Muscle layer of duodenum (tissue), 2 donors: ENCODE data around the gene UMAD1.

Source experiments
- H3K27ac ChIP-seq: one replicate; pipeline ENCODE4 v1.7.0; 2013; ENCODE audit warnings: mild to moderate bottlenecking, low read length
- H3K27me3 ChIP-seq: one replicate; pipeline ENCODE4 v1.7.0; 2013; ENCODE audit warnings: low read depth, mild to moderate bottlenecking, control low read depth, low read length
- H3K36me3 ChIP-seq, 2 donors: one replicate each; pipeline ENCODE4 v1.7.0; 2013; ENCODE audit warnings: low read length in 2 of 2, control low read depth in 1 of 2, mild to moderate bottlenecking in 1 of 2; ENCODE audit not compliant: insufficient read depth in 2 of 2, control insufficient read depth in 1 of 2
- H3K4me1 ChIP-seq, 2 donors: one replicate each; pipeline ENCODE4 v1.7.0; 2013; ENCODE audit warnings: low read length in 2 of 2, mild to moderate bottlenecking in 2 of 2, control low read depth in 1 of 2, moderate library complexity in 1 of 2; ENCODE audit not compliant: insufficient read depth in 2 of 2, control insufficient read depth in 1 of 2
- H3K4me3 ChIP-seq, 2 donors: one replicate each; pipeline ENCODE4 v1.7.0; 2013; ENCODE audit warnings: low read length in 2 of 2, low read depth in 1 of 2, mild to moderate bottlenecking in 1 of 2
- H3K9me3 ChIP-seq, 2 donors: one replicate each; pipeline ENCODE4 v1.7.0; 2013; ENCODE audit warnings: low read length in 2 of 2, control low read depth in 1 of 2, mild to moderate bottlenecking in 1 of 2; ENCODE audit not compliant: control insufficient read depth in 1 of 2
- donor health status: healthy.

Gene UMAD1

DNA sequence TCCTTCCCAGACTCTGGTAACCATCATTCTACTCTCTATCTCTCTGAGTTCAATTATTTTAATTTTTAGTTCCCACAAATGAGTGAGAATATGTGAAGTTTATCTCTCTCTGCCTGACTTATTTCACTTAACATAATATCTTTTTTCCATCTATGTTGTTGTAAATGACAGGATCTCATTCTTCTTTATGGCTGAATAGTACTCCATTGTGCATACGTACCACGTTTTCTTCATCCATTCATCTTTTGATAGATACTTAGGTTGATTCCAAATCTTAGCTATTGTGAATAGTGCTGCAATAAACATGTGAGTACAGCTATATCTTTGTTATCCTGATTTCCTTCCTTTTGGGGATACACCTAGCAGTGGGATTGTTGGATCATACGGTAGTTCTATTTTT is 54.0 kb downstream of the UMAD1 start:
- Histone ChIP-seq H3K4me3 (no peak overlapping the region), H3K9me3 (no peaks in the 10 kb centered on the region), H3K36me3 (no peaks in the 10 kb centered on the region), H3K4me1 (peaks cover 0 to 22% of the 10 kb centered on the region in 2 donors), H3K27me3 (no peaks in the 10 kb centered on the region), H3K27ac (peak overlapping the region; percentile 22)

DNA sequence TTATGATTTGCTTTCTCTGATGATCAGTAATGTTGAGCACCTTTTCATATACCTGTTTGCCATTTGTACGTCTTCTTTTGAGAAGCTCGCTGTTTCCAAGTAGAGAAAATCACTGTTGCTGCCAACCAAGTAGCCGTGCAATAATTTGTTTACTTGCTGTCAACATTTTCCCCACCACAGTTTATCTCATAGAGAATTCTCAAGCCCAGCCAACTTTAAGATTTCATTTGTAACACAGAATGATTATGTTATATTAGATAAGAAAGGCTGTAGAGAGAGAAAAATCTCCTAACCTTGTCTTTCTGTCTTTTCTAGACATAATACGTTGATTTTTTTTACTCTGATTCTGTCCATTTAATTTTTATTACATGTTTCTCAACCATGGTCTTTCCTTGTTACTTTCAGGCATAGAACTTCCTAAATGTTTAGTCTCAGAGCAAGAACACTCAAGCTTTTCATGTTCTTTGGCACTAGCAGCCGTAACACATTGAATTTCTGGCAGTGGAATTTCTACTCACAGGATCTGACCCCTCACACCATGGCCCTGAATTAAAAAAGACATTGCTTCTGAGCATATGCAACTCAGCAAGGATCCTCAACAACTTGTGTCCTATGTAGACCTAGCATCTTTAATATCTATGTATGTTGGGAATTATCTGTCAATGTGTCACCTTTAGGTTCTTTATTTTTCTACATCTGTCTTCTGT is 54.7 kb downstream of the UMAD1 start:
- peak overlapping the region; percentile 22 for H3K27ac ChIP-seq
- H3K9me3 ChIP-seq: no peaks in the 10 kb centered on the region
- no peaks in the 10 kb centered on the region for H3K36me3 ChIP-seq
- H3K4me3 ChIP-seq: no peak overlapping the region
- no peaks in the 10 kb centered on the region for H3K27me3 ChIP-seq
- peaks cover 0 to 27% of the 10 kb centered on the region in 2 donors for H3K4me1 ChIP-seq

DNA sequence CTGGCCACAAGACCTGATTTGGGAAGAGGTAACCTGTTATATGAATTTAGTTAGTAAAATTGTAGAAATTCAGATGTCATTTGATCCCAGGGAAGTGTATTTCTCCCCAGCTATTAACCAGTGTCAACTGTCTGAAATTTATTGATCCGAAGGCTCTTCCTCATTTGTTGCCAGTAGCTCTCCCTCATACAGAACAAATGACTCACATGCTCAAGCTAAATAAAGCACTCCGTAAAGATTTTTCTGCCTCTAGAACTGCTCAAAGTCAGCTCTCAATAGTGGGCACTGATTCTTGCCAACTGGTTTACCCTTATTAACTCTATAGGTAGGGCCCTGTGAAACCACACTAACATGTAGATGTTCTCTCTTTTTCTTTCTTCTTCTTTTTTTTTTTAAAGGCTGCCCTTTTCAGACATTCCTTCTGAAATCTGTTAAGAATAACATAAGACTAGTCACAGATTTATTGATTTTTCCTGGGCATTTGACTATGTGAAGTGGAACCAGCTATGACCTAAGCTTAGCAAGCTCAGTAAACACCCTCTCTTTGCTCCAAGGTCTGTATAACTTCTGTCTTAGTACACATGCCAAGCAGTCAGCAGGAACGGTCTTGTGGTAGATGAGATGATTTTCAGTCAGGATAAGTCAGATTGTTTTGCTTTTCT is 56.0 kb downstream of the UMAD1 start:
- Histone ChIP-seq H3K27ac (peak overlapping the region; percentile 64), H3K9me3 (no peaks in the 10 kb centered on the region), H3K36me3 (no peaks in the 10 kb centered on the region), H3K27me3 (no peaks in the 10 kb centered on the region), H3K4me1 (peaks cover 0 to 27% of the 10 kb centered on the region in 2 donors), H3K4me3 (no peak overlapping the region)

DNA sequence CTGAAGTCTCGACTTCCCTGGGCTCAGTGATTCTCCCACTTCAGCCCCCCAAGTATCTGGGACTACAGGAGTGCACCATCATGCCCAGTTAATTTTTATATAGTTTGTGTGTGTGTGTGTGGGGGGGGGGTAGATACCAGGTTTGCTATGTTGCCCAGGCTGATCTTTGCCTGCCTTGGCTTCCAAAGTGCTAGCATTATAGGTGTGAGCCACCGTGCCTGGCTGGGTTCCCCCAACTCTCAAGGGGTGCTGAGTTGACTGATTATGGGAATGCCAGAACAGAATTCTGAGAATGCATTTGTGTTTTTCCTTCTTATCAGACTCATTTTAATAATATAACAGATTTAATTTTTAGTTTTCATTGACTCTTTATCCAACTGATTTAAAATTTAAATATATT is 58.4 kb downstream of the UMAD1 start:
- H3K27me3 ChIP-seq: no peaks in the 10 kb centered on the region
- no peaks in the 10 kb centered on the region for H3K9me3 ChIP-seq
- H3K4me1 ChIP-seq: peaks cover 0 to 27% of the 10 kb centered on the region in 2 donors
- H3K36me3 ChIP-seq: no peaks in the 10 kb centered on the region
- H3K4me3 ChIP-seq: no peak overlapping the region
- no peak overlapping the region for H3K27ac ChIP-seq

DNA sequence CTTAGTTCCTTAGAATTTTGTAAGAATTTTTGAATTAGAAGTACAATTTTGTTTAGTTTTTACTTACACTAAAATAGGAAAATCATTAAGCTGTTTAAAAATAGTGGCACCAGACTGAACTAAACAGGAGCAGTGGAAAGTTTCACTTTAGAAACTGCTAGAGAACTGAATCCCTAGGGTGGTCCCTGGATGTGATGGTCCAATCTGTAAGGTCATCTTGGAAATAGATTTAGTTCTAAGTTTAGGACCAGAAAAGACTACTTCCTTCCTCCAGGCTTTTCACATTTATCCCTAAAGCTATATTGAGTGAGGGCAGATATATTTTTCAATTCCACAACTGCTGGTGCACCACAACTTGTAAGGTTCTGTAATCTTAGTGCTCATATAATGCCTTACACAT is 58.8 kb downstream of the UMAD1 start:
- H3K27me3 ChIP-seq: no peaks in the 10 kb centered on the region
- no peaks in the 10 kb centered on the region for H3K36me3 ChIP-seq
- H3K9me3 ChIP-seq: no peaks in the 10 kb centered on the region
- peaks cover 0 to 27% of the 10 kb centered on the region in 2 donors for H3K4me1 ChIP-seq
- no peak overlapping the region for H3K27ac ChIP-seq
- H3K4me3 ChIP-seq: peak overlapping the region in 1 of 2 donors; percentile 4

DNA sequence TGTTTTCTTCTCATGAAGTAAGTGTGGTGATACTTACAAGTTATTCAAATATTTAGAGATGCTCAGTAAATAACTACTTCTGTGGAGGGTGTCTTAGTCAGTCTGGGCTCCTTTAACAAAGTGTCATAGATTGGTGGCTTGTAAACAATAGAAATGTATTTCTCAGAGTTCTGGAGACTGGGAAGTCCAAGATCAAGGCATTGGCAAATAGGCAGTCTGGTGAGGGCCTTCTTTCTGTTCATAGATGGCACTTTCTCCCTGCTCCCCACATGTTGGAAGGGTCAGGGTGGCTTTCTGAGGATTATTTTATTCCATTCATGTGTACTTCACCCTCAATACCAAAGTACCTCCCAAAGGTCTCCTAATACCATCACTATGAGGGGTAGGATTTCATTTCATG is 59.4 kb downstream of the UMAD1 start:
- no peaks in the 10 kb centered on the region for H3K9me3 ChIP-seq
- peaks cover 0 to 26% of the 10 kb centered on the region in 2 donors for H3K4me1 ChIP-seq
- H3K4me3 ChIP-seq: peak overlapping the region in 1 of 2 donors; percentile 4
- no peaks in the 10 kb centered on the region for H3K36me3 ChIP-seq
- H3K27ac ChIP-seq: no peak overlapping the region
- no peaks in the 10 kb centered on the region for H3K27me3 ChIP-seq

DNA sequence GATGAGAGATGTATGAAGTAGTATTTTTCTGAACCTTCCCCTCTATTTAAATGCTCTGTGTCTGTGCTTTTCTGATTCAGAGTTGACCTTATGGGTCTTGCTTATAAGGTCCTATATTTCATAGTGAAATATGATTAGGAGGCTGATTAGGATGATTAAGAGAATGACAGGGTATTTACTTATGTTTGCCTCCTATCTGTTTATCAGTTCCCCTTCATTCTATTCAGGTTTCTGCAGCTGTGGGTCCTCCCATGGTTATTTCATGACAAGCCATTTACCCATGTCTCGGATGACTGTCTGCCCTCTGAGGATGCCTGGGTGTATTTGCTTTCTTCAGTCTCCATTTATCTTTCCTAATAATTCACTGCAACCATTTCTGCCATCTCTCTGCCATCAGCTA is 61.0 kb downstream of the UMAD1 start:
- Histone ChIP-seq H3K27ac (peak overlapping the region; percentile 33), H3K36me3 (no peaks in the 10 kb centered on the region), H3K4me3 (no peak overlapping the region), H3K9me3 (no peaks in the 10 kb centered on the region), H3K27me3 (no peaks in the 10 kb centered on the region), H3K4me1 (peaks cover 0 to 25% of the 10 kb centered on the region in 2 donors)

DNA sequence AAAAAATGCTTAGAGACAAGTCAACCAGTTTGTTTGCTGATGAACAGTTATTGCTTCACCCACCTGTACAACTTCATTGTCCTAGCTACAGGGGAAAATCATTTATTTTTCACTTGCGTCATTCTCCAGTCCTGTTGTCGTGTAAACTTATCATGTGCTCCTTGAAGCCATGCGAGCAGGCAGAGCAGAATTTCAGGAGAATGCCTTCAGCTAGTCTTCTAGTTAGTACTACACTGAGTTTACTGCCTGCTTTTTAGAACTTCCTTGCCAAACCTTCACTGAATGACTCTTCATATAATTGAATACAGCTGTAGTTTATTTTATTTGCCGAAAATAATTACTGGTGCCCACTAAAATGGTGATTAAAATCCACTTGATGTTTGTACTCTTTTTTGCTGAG is 62.3 kb downstream of the UMAD1 start:
- Histone ChIP-seq H3K27ac (no peak overlapping the region), H3K4me3 (no peak overlapping the region), H3K27me3 (no peaks in the 10 kb centered on the region), H3K36me3 (no peaks in the 10 kb centered on the region), H3K9me3 (no peaks in the 10 kb centered on the region), H3K4me1 (peaks cover 0 to 37% of the 10 kb centered on the region in 2 donors)

DNA sequence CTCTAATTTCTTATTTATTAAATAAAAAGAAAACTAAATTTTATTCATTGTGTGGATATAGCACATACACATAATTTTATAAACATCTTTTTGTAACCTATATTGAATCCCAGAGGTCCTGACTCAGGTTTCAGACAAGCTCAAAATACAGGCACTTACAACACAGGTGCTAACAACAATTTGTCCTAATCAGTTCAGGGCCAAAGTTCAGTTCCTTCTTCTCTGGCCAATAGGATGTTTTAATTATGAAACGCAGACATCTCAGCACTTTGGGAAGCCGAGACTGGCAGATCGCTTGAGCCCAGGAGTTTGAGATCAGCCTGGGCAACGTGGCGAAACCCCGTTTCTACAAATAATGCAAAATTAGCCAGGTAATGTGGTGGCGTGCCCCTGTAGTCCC is 62.9 kb downstream of the UMAD1 start:
- Histone ChIP-seq H3K4me3 (no peak overlapping the region), H3K36me3 (no peaks in the 10 kb centered on the region), H3K27ac (no peak overlapping the region), H3K27me3 (no peaks in the 10 kb centered on the region), H3K4me1 (peaks cover 0 to 37% of the 10 kb centered on the region in 2 donors), H3K9me3 (no peaks in the 10 kb centered on the region)

DNA sequence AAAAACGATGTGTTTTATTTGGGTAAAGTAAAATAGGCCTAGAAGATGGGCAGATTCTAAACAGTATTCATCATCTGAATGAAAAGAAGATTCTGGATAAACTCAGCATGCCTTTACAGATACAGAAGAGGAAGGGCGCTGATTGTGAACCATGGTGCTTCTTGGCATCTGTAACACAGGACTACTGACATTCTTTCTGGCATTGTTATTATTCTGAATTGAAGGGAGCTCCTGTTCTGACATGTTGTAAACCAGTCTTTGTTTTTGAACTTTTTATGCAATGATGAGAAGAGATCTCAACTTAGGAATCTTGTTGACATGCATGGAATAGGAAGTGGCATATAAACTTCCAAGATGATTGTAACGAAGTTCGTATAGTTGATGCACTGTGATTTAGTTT is 64.3 kb downstream of the UMAD1 start:
- Histone ChIP-seq H3K9me3 (no peaks in the 10 kb centered on the region), H3K27ac (no peak overlapping the region), H3K4me1 (peaks cover 0 to 40% of the 10 kb centered on the region in 2 donors), H3K4me3 (no peak overlapping the region), H3K27me3 (no peaks in the 10 kb centered on the region), H3K36me3 (no peaks in the 10 kb centered on the region)

DNA sequence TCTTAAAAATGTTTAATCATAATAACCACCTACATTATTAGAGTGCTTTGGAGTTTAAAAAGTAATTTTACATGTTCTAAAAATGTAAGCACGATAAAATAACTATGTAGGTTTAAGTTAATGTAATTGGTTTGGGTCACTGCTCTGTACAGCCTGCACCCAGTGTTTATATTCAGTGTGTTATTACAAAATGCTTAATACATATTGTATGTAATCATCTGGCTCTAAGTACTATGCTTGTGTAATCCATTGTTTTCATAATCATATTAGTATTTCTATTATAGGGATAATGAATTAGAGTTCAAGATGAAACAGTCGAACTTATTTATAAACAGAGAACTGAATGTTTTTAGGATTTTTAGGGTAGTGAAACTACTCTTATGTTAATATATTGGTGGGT is 64.8 kb downstream of the UMAD1 start:
- no peaks in the 10 kb centered on the region for H3K9me3 ChIP-seq
- no peak overlapping the region for H3K4me3 ChIP-seq
- no peaks in the 10 kb centered on the region for H3K36me3 ChIP-seq
- peaks cover 0 to 38% of the 10 kb centered on the region in 2 donors for H3K4me1 ChIP-seq
- no peak overlapping the region for H3K27ac ChIP-seq
- no peaks in the 10 kb centered on the region for H3K27me3 ChIP-seq
